Bronchial epithelial cell (primary cell): ENCODE results near the gene LCOR. TPM values are rescaled to one million over a fixed set of nuclear protein-coding genes. Genes with fewer than 3 reads are reported as not detected.

Source experiments
- DNase-seq: peaks from one replicate; pipeline ENCODE4 v3.0.0-alpha.2; 2010; ENCODE audit warnings: low read depth
- FAIRE-seq: peaks from 2 replicates; lab custom pipeline; 2011; peaks lifted over from hg19 to GRCh38; lab: Jason Lieb, UNC
- H3K27me3 ChIP-seq: 2 replicates; pipeline ENCODE4 v1.5.1; 2011; ENCODE audit warnings: low read length; ENCODE audit not compliant: control insufficient read depth, insufficient read depth
- H3K36me3 ChIP-seq: 2 replicates; pipeline ENCODE4 v1.5.1; 2011; ENCODE audit warnings: low read length; ENCODE audit not compliant: control insufficient read depth, insufficient read depth
- H3K4me3 ChIP-seq: 2 replicates; pipeline ENCODE4 v1.5.1; 2011; ENCODE audit warnings: mild to moderate bottlenecking, low read depth, low read length, control low read depth
- total RNA-seq: library from RNA; depleted of rRNA; stranded (reverse); fragments of >200 nt; gene quantifications from 2 replicates; pipeline ENCODE4 v1.2.1, GENCODE V29; 2014
- TF ChIP-seq, protein P1 (sequence below): IDR thresholded peaks from 2 replicates; pipeline ENCODE4 v1.5.1; 2011; ENCODE audit warnings: mild to moderate bottlenecking, moderate library complexity, low read length, control low read depth, inconsistent platforms; ENCODE audit not compliant: insufficient read depth, severe bottlenecking

Gene LCOR
- total RNA-seq, 1 donor from 2014 or later, result 29.5 TPM

DNA sequence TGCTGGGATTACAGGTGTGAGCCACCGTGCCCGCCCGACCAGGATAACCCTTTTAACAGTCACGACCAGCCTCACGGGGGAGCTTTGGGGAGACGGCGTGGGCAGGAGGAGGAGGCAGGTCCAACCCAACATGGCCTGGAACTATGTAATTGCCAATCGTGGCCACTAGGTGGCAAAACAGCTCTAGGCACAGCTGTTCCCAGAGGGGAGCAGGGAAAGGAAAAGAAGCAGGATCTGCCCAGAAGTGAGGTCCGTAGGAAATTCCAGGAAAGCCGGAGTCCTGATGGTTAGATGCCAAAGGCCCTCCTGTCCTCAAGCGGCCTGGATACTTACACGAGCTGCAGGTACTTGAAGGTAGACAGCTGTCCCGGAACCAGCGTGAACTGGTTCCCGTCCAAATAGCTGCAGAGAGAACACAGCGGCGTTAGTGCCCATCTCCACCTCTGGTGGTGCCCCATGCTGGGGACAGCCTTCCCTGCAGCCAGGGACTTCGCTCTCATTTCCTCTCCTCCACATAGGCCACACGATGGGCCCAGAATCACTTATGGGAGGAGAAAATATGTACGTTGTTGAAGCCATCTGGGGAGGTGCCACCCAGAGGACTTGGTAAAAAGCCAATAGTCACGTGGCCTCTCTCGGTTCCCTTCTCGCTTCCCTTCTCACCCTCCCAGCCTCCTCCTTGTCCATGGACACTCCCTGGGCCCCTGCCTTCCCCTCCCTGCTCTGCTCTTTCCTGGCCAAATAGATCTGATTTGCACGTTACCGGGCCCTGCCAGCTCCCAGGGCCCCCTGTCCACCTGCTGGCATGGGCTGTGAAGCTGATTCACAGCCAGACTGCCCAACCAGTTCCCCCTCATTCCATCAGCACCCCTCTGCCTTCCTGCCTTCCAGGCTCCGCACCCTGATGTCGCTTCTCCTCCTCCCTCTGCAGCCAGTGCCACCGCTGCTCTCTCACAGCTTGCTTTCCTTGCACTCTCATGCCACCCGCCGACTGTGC is 205.6 kb downstream of the LCOR start:
- TF ChIP-seq, protein P1, sequence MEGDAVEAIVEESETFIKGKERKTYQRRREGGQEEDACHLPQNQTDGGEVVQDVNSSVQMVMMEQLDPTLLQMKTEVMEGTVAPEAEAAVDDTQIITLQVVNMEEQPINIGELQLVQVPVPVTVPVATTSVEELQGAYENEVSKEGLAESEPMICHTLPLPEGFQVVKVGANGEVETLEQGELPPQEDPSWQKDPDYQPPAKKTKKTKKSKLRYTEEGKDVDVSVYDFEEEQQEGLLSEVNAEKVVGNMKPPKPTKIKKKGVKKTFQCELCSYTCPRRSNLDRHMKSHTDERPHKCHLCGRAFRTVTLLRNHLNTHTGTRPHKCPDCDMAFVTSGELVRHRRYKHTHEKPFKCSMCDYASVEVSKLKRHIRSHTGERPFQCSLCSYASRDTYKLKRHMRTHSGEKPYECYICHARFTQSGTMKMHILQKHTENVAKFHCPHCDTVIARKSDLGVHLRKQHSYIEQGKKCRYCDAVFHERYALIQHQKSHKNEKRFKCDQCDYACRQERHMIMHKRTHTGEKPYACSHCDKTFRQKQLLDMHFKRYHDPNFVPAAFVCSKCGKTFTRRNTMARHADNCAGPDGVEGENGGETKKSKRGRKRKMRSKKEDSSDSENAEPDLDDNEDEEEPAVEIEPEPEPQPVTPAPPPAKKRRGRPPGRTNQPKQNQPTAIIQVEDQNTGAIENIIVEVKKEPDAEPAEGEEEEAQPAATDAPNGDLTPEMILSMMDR, result peak; percentile 82
- H3K36me3 ChIP-seq, result no peaks in the 10 kb centered on the region
- H3K27me3 ChIP-seq, result no peaks in the 10 kb centered on the region
- peak; percentile 50 for FAIRE-seq
- H3K4me3 ChIP-seq, result peak overlapping the region; percentile 38
- peak; percentile 78 for DNase-seq

DNA sequence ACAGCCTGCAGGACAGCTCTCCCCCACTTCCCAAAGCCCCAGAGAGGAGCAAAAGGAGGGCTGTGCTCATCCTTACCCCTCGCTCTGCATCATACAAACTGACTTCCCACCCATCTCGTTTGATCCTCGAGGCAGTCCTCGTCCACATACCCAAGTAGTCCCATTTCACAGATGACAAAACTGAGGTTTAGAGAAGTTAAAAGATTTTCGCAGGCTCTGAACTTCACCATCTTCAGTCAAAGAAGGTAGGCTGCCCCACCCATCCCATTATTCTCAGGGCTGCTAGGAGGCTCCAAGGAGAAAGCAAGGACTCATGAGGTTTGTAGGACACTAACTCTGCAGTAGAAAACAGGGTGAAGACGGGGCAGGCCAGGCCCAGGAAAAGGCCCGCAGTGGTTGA is 206.6 kb downstream of the LCOR start:
- FAIRE-seq (no peak), DNase-seq (no peak)
- Histone ChIP-seq H3K36me3 (no peaks in the 10 kb centered on the region), H3K4me3 (no peak overlapping the region), H3K27me3 (no peaks in the 10 kb centered on the region)
- TF ChIP-seq, protein P1, result no peak

DNA sequence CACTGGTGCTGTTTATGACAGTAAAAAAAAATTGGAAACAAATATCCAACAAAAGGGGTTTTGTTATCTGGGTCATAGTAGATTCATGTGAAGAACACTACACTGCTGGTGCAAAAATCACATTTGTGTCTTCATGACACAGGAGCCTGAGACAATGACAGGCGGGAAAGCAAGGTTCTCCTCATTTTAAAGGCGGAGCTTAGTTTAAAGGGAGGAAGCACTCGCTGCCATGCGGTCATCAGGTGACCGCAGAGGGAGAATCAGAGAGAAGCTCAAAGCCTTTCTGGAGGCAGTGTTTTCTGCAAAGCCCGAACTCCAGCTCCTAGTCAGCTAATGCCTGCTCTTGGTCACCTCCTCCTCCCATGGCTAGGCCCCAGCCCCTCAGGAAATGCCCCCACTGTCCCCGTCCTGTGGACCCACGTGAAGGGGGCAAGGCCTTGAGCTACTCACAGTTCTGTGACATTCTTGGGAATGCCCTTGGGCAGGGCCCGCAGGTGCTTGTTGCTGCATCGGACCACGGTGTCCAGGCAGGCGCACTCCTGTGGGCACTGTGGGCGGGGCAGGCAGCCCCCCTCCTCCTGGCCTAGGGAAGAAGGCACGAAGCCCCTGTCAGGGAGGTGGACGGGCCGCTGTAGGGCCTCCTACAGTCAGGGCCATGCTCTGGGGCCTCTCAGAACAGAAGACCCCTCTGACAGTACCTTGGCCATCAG is 207.6 kb downstream of the LCOR start:
- H3K27me3 ChIP-seq, result no peaks in the 10 kb centered on the region
- no peak overlapping the region for H3K4me3 ChIP-seq
- DNase-seq (no peak), FAIRE-seq (no peak)
- TF ChIP-seq, protein P1, result no peak
- H3K36me3 ChIP-seq, result no peaks in the 10 kb centered on the region

DNA sequence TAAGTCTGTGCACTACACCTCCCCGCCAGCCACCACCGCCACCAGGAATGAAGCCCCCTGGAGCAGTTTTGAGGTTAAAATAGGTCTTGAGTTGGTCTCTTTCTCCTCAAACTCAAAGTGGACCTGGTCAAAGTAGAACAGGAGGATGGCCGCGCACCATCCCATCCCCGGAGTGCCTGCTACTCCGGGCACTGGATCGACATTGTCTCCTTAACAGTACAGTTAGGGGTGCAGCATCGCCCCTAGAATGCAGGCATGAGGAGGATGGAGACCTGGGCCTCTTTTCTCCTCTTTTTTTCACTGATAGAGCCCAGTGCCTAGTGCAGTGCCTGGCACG is 208.1 kb downstream of the LCOR start:
- Histone ChIP-seq H3K27me3 (no peaks in the 10 kb centered on the region), H3K36me3 (no peaks in the 10 kb centered on the region), H3K4me3 (no peak overlapping the region)
- DNase-seq (no peak), FAIRE-seq (no peak)
- TF ChIP-seq, protein P1, result no peak

DNA sequence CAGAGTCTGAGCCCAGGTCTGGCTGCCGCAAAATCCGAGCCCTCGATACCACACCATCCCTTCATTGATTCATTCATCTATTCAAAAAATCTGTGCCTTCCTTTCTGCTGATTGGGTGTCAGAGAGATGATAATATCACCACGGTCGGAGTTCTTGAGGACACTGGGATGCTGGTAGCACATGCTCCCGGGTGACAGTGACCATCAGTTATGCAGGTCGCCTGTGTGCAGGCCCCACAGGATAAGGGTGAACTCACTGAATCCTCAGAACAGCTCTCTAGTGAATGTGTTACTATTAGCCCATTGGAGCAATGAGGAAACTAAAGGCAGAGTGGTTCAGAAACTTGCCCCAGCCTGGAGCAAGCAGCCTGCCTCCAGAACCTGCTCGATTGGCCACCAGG is 208.6 kb downstream of the LCOR start:
- Histone ChIP-seq H3K4me3 (no peak overlapping the region), H3K27me3 (no peaks in the 10 kb centered on the region), H3K36me3 (no peaks in the 10 kb centered on the region)
- TF ChIP-seq, protein P1, result no peak
- peak; percentile 58 for FAIRE-seq
- DNase-seq, result no peak
